BE2C (cell line): ENCODE measurements around the gene WSCD1.

ENCODE experiments used
- DNase-seq: peaks from one replicate; pipeline ENCODE4 v3.0.0-alpha.2; 2020
- H3K27me3 ChIP-seq: fragments of 250-450 bp; sonication (Bioruptor Pico); 2 replicates; pipeline ENCODE4 v1.5.1; 2020; ENCODE audit warnings: mild to moderate bottlenecking
- H3K36me3 ChIP-seq: fragments of 250-450 bp; sonication (Bioruptor Pico); 2 replicates; pipeline ENCODE4 v1.5.1; 2020; ENCODE audit warnings: mild to moderate bottlenecking
- H3K4me1 ChIP-seq: fragments of 250-450 bp; sonication (Bioruptor Pico); 2 replicates; pipeline ENCODE4 v1.5.1; 2020
- H3K4me3 ChIP-seq: 2 replicates; pipeline ENCODE4 v1.5.1; 2011; ENCODE audit warnings: low read depth, low read length
- H3K9me3 ChIP-seq: fragments of 250-450 bp; sonication (Bioruptor Pico); 2 replicates; pipeline ENCODE4 v1.5.1; 2020
- TF ChIP-seq, protein P1 (sequence below): IDR thresholded peaks from 2 replicates; pipeline ENCODE4 v1.5.1; 2012; ENCODE audit warnings: mild to moderate bottlenecking, low read depth, low read length

The WSCD1 gene

DNA sequence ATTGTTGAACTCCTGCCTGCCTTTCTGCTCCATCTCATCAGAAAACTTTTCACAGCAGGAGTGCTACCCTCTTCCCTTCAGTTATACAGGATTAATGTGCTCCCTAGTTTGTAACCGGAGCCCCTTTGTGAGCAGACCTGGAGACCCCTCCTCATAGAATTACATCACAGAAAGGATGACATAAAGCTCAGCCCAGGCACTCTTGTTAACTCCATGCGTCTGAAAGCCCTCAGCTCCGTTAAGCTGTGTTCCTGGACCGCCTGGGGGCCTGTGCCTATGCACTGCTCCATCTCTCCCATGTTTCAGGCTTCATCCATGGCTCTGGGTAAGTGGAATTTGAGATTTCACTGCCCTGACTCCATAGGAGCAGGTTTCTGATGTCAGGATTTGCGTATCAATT is 7.6 kb downstream of the WSCD1 start:
- TF ChIP-seq, protein P1, sequence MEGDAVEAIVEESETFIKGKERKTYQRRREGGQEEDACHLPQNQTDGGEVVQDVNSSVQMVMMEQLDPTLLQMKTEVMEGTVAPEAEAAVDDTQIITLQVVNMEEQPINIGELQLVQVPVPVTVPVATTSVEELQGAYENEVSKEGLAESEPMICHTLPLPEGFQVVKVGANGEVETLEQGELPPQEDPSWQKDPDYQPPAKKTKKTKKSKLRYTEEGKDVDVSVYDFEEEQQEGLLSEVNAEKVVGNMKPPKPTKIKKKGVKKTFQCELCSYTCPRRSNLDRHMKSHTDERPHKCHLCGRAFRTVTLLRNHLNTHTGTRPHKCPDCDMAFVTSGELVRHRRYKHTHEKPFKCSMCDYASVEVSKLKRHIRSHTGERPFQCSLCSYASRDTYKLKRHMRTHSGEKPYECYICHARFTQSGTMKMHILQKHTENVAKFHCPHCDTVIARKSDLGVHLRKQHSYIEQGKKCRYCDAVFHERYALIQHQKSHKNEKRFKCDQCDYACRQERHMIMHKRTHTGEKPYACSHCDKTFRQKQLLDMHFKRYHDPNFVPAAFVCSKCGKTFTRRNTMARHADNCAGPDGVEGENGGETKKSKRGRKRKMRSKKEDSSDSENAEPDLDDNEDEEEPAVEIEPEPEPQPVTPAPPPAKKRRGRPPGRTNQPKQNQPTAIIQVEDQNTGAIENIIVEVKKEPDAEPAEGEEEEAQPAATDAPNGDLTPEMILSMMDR: no peak
- Histone ChIP-seq H3K9me3 (no peaks in the 10 kb centered on the region), H3K36me3 (no peaks in the 10 kb centered on the region), H3K4me1 (no peaks in the 10 kb centered on the region), H3K27me3 (no peaks in the 10 kb centered on the region), H3K4me3 (no peak overlapping the region)
- DNase-seq: no peak

DNA sequence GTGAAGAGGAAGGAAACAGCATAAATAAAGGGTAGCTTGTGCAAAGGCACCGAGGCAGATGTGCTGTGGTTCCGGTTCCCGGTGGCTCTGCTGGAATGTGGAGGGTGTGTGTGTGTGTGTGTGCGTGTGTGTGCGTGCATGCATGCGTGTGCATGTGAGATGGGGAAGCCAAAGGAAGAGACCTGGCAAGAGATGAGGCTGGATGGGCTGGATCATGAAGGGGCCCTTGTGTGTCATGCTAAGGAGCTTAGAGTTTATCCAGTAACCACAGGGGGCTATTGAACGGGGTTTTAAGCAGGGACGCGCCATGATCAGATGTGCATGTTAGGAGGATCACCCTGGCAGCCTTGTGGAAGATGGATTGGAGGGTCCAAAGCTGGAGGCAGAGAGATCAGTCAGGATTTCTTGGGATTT is 8.3 kb downstream of the WSCD1 start:
- Histone ChIP-seq H3K36me3 (no peaks in the 10 kb centered on the region), H3K27me3 (no peaks in the 10 kb centered on the region), H3K4me3 (no peak overlapping the region), H3K4me1 (no peaks in the 10 kb centered on the region), H3K9me3 (no peaks in the 10 kb centered on the region)
- TF ChIP-seq, protein P1: no peak
- DNase-seq: no peak

DNA sequence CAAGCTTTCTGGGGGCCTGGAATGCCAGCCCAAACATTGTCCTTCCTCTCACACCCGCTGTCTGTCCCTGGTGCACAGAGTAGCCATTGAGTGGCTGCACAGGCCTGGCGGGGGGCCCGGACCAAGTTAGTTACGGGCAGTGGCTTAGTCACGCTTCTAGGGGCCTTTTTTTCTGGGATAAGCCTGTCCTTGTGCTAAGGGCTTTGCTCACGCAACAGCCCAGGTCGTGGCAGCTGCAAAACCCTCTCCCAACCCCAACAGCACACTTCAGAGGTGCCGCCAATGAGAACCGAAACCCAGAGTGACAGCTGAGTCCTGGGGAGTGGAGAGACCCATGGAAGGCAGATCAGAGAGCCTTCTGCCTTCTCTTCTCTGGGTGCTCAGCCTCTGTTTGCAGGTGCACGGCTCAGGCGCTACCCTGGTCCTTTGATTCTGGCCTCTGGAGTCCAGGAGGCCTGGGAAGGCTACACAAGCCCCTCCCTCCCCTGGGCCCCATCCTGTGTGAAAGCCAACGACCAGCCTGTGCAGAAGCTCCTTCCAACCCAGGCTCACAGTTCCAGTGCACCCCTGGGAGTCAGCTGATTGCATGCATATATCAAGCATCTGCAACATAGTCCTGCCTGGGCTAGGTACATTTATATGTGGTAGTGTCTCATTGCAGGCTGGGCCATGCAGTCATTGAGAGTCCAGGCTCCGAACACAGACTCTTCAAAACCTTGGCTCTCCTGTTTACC is 9.1 kb downstream of the WSCD1 start:
- no peak for DNase-seq
- Histone ChIP-seq H3K9me3 (no peaks in the 10 kb centered on the region), H3K4me3 (no peak overlapping the region), H3K27me3 (no peaks in the 10 kb centered on the region), H3K36me3 (no peaks in the 10 kb centered on the region), H3K4me1 (no peaks in the 10 kb centered on the region)
- TF ChIP-seq, protein P1: no peak

DNA sequence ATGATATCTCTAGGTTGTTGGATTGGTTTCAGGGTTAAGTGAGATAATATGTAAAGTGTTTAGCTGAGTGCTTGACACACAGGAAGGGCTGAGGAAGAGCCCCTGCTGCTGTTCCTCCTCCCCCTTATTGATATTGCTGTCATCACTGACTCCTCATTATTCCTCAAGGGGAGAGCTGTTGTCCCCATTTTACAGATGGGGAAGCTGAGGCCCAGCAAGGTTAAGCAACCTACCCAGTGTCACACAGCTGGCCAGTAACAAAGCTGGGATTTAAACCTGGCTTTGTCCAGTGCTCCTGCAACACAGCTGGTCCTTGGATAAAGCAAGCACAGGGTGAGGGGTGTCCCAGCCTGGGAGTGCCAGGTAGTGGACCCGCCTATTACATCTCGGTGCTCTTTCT is 9.8 kb downstream of the WSCD1 start:
- Histone ChIP-seq H3K4me1 (no peaks in the 10 kb centered on the region), H3K4me3 (no peak overlapping the region), H3K9me3 (no peaks in the 10 kb centered on the region), H3K27me3 (no peaks in the 10 kb centered on the region), H3K36me3 (no peaks in the 10 kb centered on the region)
- TF ChIP-seq, protein P1: no peak
- no peak for DNase-seq

DNA sequence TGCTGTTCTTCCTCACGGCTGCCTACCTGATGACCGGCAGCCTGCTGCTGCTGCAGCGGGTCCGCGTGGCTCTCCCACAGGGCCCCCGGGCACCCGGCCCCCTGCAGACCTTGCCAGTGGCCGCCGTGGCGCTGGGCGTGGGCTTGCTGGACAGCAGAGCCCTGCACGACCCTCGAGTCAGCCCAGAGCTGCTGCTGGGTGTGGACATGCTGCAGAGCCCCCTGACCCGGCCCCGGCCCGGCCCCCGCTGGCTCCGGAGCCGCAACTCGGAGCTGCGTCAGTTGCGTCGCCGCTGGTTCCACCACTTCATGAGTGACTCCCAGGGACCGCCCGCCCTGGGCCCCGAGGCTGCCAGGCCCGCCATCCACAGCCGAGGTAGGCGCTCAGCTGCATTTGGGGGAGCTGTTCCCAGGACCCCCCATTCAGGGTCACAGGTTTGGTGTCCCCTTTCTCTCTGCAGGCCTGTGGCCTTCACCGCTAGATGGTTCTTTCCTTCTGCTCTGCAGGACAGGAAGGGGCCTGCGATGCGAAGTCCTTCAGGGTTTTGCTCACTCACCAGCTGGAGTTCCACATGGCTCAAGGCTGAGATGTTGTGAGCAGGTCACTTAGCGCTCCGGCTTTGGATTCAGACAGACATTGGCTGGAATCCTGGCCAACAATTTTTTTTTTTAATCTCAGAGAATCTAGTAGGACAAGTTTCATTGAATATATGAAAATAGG is 10.7 kb downstream of the WSCD1 start:
- H3K4me3 ChIP-seq: no peak overlapping the region
- H3K9me3 ChIP-seq: no peaks in the 10 kb centered on the region
- DNase-seq: no peak
- no peaks in the 10 kb centered on the region for H3K36me3 ChIP-seq
- H3K27me3 ChIP-seq: no peaks in the 10 kb centered on the region
- no peaks in the 10 kb centered on the region for H3K4me1 ChIP-seq
- TF ChIP-seq, protein P1: no peak

DNA sequence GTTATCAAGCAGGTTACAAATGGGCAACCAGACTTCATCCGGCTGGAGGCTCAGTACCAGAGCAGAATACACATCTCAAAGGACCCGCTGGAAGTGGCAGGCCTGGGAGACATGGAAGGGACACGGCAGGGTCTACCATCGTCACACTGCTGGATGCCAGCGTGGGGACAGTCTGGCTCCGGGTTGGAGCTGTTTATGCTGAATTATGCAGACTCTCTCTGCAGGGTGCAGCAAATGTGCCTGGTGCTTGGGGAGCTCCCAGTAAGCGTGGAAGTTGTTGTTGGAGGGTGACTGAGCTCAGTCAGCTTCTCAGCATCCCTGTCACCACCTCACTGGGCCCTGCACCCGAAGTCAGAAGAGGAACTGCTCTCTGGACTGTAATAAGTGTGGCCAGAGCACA is 12.2 kb downstream of the WSCD1 start:
- TF ChIP-seq, protein P1: no peak

More for the DNA sequence above, 12.2 kb downstream of the WSCD1 start:
- no peak overlapping the region for H3K4me3 ChIP-seq
- no peaks in the 10 kb centered on the region for H3K4me1 ChIP-seq
- no peaks in the 10 kb centered on the region for H3K9me3 ChIP-seq
- DNase-seq: no peak
- H3K36me3 ChIP-seq: no peaks in the 10 kb centered on the region
- H3K27me3 ChIP-seq: no peaks in the 10 kb centered on the region
